GM19035 (cell line): ENCODE data around the gene RFXANK.

Source experiments
- ATAC-seq: cut with Tn5 transposase; IDR thresholded peaks from one replicate; pipeline ENCODE4 v1.9.1; 2021; ENCODE audit not compliant: unreplicated experiment

The RFXANK gene

DNA sequence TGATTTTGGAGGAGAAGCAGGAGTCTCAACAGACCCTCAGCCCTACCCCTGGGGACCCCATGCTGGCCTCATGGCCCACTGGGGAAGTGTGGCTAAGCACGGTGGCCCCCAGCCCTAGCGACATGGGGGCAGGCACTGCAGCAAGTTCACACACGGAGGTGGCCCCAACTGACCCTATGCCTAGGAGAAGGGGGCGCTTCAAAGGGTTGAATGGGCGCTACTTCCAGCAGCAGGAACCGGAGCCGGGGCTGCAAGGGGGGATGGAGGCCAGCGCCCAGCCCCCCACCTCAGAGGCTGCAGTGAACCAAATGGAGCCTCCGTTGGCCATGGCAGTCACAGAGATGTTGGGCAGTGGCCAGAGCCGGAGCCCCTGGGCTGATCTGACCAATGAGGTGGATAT is 34.6 kb downstream of the RFXANK start:
- ATAC-seq, result no peak

DNA sequence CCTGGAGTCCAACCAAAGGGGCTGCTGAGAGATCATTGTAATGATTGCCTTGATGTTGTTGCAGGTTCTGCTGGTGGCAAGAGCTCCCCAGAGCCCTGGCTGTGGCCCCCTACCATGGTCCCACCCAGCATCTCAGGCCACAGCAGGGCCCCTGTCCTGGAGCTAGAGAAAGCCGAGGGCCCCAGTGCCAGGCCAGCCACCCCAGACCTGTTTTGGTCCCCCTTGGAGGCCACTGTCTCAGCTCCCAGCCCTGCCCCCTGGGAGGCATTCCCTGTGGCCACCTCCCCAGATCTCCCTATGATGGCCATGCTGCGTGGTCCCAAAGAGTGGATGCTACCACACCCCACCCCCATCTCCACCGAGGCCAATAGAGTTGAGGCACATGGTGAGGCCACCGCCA is 35.2 kb downstream of the RFXANK start:
- ATAC-seq, result no peak

DNA sequence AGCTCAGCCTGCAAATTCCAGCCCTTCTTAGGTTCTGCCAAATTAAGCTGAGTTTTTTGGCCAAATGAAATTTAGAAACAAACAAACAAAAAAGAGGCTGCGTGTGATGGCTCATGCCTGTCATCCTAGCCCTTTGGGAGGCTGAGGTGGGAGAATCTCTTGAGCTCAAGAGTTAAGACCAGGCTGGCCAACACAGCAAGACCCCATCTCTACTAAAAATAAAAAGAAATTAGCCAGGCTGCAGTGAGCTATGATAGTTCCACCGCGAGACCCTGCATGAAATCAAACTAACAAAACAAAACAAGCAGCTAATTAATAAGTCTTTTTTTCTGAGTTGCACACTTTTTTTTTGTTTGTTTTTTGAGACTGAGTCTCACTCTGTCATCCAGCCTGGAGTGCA is 37.6 kb downstream of the RFXANK start:
- ATAC-seq, result no peak

DNA sequence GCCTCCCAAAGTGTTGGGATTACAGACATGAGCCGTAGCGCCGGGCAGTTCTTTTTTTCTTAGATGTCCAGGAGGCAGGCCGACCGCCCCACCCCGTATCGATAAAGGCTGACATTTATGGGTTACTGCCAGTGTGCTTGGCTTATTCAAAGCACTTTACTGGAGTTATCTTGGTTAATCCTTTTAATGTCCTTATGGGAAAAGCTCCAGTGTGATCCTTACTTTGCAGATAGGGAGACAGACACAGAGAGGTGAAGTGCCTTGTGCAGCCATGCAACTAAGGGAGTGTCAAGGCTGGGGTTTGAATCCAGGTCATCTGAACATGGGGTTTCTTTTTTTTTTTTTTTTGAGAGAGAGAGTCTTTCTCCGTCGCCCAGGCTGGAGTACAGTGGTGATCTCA is 38.9 kb downstream of the RFXANK start:
- ATAC-seq, result no peak

DNA sequence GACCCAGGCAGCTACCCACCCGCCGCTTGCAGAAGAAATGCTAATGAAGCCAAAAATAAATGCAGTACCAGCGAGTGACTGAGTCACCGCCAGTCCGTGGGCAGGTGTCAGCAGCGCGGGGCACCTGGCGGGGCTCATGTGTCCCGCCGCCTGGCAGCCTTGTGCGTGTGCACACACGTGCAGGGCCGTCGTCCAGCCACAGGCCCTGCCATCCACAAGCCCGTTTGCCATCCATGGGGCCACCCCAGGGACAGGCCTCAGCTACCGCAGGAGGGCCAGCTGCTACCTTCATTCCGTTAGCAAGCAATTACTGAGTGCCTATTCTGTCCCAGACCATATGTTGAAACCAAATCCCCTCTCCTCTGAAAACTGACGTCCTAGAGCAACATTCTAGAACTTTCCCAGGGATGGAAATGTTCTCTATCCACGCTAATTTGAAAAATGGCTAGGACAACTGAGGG is 40.2 kb downstream of the RFXANK start:
- no peak for ATAC-seq

DNA sequence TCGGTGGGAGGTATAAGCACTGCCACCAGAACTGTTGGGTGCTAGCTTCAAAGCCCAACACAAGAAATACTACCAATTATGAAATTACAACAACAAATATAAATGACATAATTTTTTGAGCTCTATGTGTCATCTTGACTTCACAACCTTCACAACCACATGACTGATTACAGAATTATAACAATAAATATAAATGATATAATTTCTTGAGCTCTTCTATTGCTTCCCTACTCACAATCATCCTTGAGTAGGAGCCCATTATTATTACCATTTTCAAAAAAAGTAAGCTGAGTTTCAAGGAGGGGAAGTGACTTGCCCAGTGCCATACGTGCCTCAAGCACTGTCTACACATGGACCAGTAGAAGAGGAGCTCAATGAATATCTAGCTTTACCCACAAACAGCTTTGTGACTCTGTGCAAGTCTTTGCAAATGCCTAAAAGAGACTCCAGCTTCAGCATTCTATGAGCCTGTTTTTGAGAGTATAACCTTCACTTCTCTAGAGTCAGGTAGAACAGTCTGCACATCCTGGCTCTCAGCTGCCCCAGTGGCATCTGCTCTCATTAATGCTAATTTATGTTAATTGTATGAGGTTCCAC is 42.3 kb downstream of the RFXANK start:
- ATAC-seq, result no peak

DNA sequence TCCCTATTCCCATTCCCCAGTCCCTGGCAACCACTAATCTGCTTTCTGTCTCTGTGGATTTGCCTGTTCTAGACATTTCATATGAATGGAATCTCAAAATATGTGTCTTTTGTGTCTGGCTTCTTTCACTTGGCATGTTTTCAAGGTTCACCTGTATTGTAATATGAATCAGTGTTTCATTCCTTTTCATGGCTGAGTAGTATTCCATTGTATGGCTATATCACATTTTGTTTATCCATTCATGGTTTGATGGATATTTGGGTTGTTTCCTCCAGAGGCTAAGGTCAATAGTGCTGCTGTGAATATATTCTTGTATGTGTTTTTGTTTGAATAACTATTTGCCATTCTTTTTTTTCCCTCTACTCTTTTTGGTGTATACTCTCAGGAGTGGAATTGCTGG is 44.1 kb downstream of the RFXANK start:
- no peak for ATAC-seq

DNA sequence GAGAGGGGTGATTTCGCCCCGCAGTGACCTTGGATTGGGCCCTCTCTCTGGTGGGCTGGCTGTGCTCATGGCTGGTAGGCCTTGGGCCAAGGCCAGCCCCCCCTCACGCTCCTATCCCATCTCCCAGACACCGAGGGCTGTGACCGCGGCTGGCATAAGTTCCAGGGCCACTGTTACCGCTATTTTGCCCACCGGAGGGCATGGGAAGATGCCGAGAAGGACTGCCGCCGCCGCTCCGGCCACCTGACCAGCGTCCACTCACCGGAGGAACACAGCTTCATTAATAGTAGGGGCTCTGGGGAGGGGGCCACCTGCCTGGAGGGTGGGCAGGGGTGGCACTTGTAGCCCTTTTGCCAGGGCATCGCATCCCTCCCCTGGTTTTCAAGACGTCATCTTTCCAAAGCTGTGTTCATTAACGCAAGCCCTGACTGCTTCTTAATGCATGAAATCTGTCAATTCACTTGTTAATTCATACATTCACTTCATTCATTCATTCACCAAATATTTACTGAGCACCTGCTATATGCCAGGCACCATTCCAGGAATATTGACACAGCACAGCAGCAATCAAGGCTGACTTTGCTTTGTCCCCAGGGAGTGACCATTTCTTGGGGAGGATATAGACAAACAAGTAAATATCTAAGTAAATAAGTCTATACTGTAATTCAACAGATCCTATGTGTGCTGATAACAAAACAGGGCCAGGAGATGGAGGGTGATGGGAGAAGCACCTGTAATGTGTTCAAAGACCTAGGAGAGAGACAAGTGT is 46.3 kb downstream of the RFXANK start:
- no peak for ATAC-seq

DNA sequence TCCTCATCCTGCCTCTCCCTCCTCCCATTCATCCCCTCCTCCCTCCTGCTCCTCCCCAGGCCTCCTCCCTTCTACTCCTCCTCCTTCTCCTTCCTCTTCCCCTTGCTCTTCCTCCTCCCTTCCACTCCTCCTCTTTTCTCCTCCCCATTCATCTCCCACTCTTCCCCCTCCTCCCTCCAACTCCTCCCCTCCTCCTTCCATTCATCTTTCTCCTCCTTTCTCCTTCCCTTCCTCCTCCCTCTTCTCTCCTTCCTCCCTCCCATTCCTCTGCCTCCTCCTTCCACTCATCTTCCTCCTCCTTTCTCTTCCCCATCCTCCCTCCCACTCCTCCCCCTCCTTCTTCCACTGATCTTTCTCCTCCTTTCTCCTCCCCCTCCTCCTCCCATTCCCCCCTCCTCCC is 47.6 kb downstream of the RFXANK start:
- no peak for ATAC-seq

DNA sequence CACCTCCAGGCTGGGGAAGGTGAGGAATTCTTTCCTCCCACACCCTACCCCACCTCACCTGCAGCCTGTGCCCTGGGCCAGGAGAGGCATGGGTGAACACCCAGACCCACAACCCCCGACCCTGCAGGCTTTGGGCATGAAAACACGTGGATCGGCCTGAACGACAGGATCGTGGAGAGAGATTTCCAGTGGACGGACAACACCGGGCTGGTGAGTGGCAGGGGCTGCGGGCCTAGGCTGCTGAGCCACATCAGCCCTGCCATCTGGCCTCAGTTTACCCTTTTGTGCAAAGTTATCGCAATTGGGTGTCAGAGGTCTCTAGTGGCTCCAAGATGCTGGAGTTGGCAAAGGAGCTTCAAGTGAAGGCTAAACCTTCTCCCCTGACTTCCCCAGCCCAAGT is 48.4 kb downstream of the RFXANK start:
- no peak for ATAC-seq

DNA sequence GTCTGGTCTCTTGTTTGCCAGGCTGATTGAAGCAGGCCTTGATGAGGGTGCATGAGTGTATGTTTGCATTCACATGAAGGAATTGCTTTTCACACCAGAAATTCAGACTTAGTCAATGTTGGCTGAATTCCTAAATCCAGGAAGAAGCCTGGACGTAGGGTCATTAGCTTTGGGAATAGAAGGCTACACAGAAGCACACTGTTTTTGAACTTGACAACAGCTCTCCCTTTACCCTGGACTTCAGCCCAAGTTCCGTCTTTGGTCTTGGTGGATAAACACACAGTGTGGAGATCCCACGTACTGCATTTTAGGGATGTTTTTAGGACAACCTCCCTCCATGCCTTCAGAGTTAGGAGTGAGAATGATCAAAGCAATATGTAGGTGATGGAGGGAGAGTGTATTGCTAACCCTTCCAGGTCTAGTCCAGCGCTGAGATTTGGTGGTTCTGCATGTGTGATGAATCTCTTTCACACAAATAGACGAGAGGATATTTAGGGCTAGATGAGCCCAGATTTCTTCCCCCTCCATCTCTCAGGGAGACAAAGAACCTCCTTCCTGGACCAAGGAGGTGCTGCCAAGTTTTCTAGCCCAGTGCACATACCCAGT is 58.2 kb downstream of the RFXANK start:
- no peak for ATAC-seq
